Measurements from ENCODE around the gene TSPAN4.

DNA sequence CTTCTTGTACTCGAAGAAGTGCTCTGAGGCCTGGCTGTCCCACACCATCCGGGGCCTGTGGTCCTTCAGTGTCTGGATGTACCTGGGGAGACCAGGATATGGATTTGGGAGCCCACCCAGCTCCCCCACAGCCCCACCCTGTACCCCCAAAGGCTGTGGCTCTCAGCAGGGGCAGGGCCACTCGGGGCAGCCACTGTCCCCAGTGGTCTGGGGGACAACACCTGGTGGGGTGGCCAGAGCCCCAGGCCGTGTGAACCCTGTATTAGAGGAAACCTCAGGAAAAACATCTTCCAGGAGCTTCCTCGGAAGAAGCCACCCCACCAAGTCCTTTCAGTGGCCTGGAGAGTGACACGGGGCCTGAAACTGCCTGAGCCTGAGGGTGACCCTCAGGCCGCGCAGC, 27.8 kb downstream of the TSPAN4 start:
- TF ChIP-seq, protein P1, sequence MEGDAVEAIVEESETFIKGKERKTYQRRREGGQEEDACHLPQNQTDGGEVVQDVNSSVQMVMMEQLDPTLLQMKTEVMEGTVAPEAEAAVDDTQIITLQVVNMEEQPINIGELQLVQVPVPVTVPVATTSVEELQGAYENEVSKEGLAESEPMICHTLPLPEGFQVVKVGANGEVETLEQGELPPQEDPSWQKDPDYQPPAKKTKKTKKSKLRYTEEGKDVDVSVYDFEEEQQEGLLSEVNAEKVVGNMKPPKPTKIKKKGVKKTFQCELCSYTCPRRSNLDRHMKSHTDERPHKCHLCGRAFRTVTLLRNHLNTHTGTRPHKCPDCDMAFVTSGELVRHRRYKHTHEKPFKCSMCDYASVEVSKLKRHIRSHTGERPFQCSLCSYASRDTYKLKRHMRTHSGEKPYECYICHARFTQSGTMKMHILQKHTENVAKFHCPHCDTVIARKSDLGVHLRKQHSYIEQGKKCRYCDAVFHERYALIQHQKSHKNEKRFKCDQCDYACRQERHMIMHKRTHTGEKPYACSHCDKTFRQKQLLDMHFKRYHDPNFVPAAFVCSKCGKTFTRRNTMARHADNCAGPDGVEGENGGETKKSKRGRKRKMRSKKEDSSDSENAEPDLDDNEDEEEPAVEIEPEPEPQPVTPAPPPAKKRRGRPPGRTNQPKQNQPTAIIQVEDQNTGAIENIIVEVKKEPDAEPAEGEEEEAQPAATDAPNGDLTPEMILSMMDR (IDR thresholded peaks at IDR 0.05 in 2 of 3, conservative IDR thresholded peaks at IDR 0.05 in 1 of 3; ENCODE audit: borderline replicate concordance in 1 of 3, insufficient read depth in 1 of 3, low read depth in 2 of 3, low read length in 2 of 3), result no peak
- TF ChIP-seq EZH2 (IDR thresholded peaks at IDR 0.05), result no peak
- no peak for TF ChIP-seq YY1 (IDR thresholded peaks at IDR 0.05; ENCODE audit: extremely low read depth, insufficient replicate concordance, low read depth, low read length)

All from HCT116 (cell line).